ENCODE data around the gene SUPT20H. TPM values are rescaled to one million over a fixed set of nuclear protein-coding genes. Genes with fewer than 3 reads are reported as not detected.

SUPT20H gene
- total RNA-seq, 8 experiments from 2014 or later = 27.7 to 89.1 (median 58.5) TPM

GRCh38 chr13:37023871-37024270, 35.6 kb downstream of the SUPT20H start:
- peak in 3 of 8 experiments; percentile 26 to 75 (median 69) for ATAC-seq (replicated peaks in 6 of 8)
- Histone ChIP-seq H3K4me1 (replicated peaks in 1 of 2) (no peaks in the 10 kb centered on the region), H3K4me3 (no peak overlapping the region), H3K27ac (no peak overlapping the region)
- WGBS, 10 experiments = 9 to 100% (median 33%) methylated on average over 1 of the region's 1 CpG; no CpG with 5 or more reads in 5 of the 10 experiments
- in situ Hi-C loops (cut with MboI; ENCODE audit: low pct_unique_long_range_greater_than_20kb in 2 of 9, low sequenced_read_pairs in 9 of 9, unreplicated experiment in 9 of 9) = no loop called here

- 86 to 100% (median 100%) methylated on average over 1 of the region's 1 CpG; no CpG with 5 or more reads in 2 of the 10 experiments for WGBS, 10 experiments
These were observed 44.9 kb downstream of the SUPT20H start for GRCh38 chr13:37014609-37015008.

GRCh38 chr13:37011788-37012187, 47.7 kb downstream of the SUPT20H start:
- Histone ChIP-seq H3K27ac (no peak overlapping the region), H3K4me3 (no peak overlapping the region), H3K4me1 (replicated peaks in 1 of 2) (no peaks in the 10 kb centered on the region)
- 72 to 100% (median 100%) methylated on average over 1 to 2 of the region's 2 CpGs for WGBS, 10 experiments
- ATAC-seq (replicated peaks in 6 of 8) = no peak
- in situ Hi-C loops (cut with MboI; ENCODE audit: low pct_unique_long_range_greater_than_20kb in 2 of 9, low sequenced_read_pairs in 9 of 9, unreplicated experiment in 9 of 9) = no loop called here

More at GRCh38 chr13:37014609-37015008, 44.9 kb downstream of the SUPT20H start:
- no peak for ATAC-seq (replicated peaks in 6 of 8)
- Histone ChIP-seq H3K4me3 (no peak overlapping the region), H3K27ac (no peak overlapping the region), H3K4me1 (replicated peaks in 1 of 2) (no peaks in the 10 kb centered on the region)
- in situ Hi-C loops (cut with MboI; ENCODE audit: low pct_unique_long_range_greater_than_20kb in 2 of 9, low sequenced_read_pairs in 9 of 9, unreplicated experiment in 9 of 9) = no loop called here

- Histone ChIP-seq H3K4me3 (no peak overlapping the region), H3K4me1 (replicated peaks in 1 of 2) (no peaks in the 10 kb centered on the region), H3K27ac (no peak overlapping the region)
- 80 to 100% (median 100%) methylated on average over 1 of the region's 1 CpG; no CpG with 5 or more reads in 4 of the 10 experiments for WGBS, 10 experiments
- in situ Hi-C loops (cut with MboI; ENCODE audit: low pct_unique_long_range_greater_than_20kb in 2 of 9, low sequenced_read_pairs in 9 of 9, unreplicated experiment in 9 of 9) = no loop called here
- ATAC-seq (replicated peaks in 6 of 8) = no peak
These were observed 48.5 kb downstream of the SUPT20H start for GRCh38 chr13:37011002-37011401.

GRCh38 chr13:37010424-37010823, 49.1 kb downstream of the SUPT20H start:
- ATAC-seq (replicated peaks in 6 of 8) = no peak
- in situ Hi-C loops (cut with MboI; ENCODE audit: low pct_unique_long_range_greater_than_20kb in 2 of 9, low sequenced_read_pairs in 9 of 9, unreplicated experiment in 9 of 9) = no loop called here
- H3K4me1 ChIP-seq (replicated peaks in 1 of 2) = no peaks in the 10 kb centered on the region
- H3K4me3 ChIP-seq = no peak overlapping the region
- WGBS, 10 experiments = 60 to 100% (median 87%) methylated on average over 1 of the region's 1 CpG; no CpG with 5 or more reads in 2 of the 10 experiments
- no peak overlapping the region for H3K27ac ChIP-seq

- H3K4me3 ChIP-seq = no peak overlapping the region
- no peaks in the 10 kb centered on the region for H3K4me1 ChIP-seq (replicated peaks in 1 of 2)
- in situ Hi-C loops (cut with MboI; ENCODE audit: low pct_unique_long_range_greater_than_20kb in 2 of 9, low sequenced_read_pairs in 9 of 9, unreplicated experiment in 9 of 9) = no loop called here
- 40 to 97% (median 80%) methylated on average over 1 to 5 of the region's 5 CpGs; no CpG with 5 or more reads in 1 of the 10 experiments for WGBS, 10 experiments
- no peak for ATAC-seq (replicated peaks in 6 of 8)
- H3K27ac ChIP-seq = no peak overlapping the region
These were observed 49.8 kb downstream of the SUPT20H start for GRCh38 chr13:37009692-37010091.

GRCh38 chr13:37001921-37002250, 57.6 kb downstream of the SUPT20H start:
- Histone ChIP-seq H3K27ac (peak overlapping the region; percentile 95 to 99), H3K4me3 (peak overlapping the region; percentile 54 to 80 (median 63)), H3K4me1 (replicated peaks in 1 of 2) (peaks cover 4 to 9% of the 10 kb centered on the region in 2 donors)
- 0 to 40% (median 11%) methylated on average over 1 to 3 of the region's 3 CpGs; no CpG with 5 or more reads in 2 of the 10 experiments for WGBS, 10 experiments
- in situ Hi-C loops (cut with MboI; ENCODE audit: low pct_unique_long_range_greater_than_20kb in 2 of 9, low sequenced_read_pairs in 9 of 9, unreplicated experiment in 9 of 9) = no loop called here
- no peak for ATAC-seq (replicated peaks in 6 of 8)

GRCh38 chr13:36999054-36999714, 60.3 kb downstream of the SUPT20H start, which contains the start of gene ALG5:
TSS of gene ALG5 (minus strand) at chr13:36999340. CDS start at chr13:36999300, 40 bp downstream.
- Histone ChIP-seq H3K4me1 (replicated peaks in 1 of 2) (peaks cover 4 to 9% of the 10 kb centered on the region in 2 donors), H3K27ac (peak within 1 kb of the TSS; percentile 95 to 99), H3K4me3 (peak within 1 kb of the TSS; percentile 54 to 80 (median 63))
- ATAC-seq (replicated peaks in 6 of 8) = peak; percentile 50 to 76 (median 72)
- 0 to 2% (median 0%) methylated on average over 2 to 13 of the region's 52 CpGs; no CpG with 5 or more reads in 3 of the 10 experiments for WGBS, 10 experiments
- in situ Hi-C loops (cut with MboI; ENCODE audit: low pct_unique_long_range_greater_than_20kb in 2 of 9, low sequenced_read_pairs in 9 of 9, unreplicated experiment in 9 of 9) = loop anchor here in 5 of 9 experiments (25.0 kb wide), 3 partner anchors 137 to 587 kb away; partner anchors contain the start of gene CCNA1 (in 2 of the 5)

GRCh38 chr13:36998624-36999041, 60.9 kb downstream of the SUPT20H start:
- ATAC-seq (replicated peaks in 6 of 8) = peak in 6 of 8 experiments; percentile 1 to 11 (median 6)
- Histone ChIP-seq H3K4me1 (replicated peaks in 1 of 2) (peaks cover 4 to 9% of the 10 kb centered on the region in 2 donors), H3K27ac (peak overlapping the region; percentile 84 to 89), H3K4me3 (peak overlapping the region; percentile 54 to 80 (median 63))
- in situ Hi-C loops (cut with MboI; ENCODE audit: low pct_unique_long_range_greater_than_20kb in 2 of 9, low sequenced_read_pairs in 9 of 9, unreplicated experiment in 9 of 9) = loop anchor here in 5 of 9 experiments (25.0 kb wide), 3 partner anchors 136 to 586 kb away; partner anchors contain the start of gene CCNA1 (in 2 of the 5)
- WGBS, 10 experiments = 0% methylated on average over 1 to 7 of the region's 21 CpGs

GRCh38 chr13:36997716-36998427, 61.6 kb downstream of the SUPT20H start:
- Histone ChIP-seq H3K27ac (peak overlapping the region in 1 of 2 donors; percentile 84), H3K4me1 (replicated peaks in 1 of 2) (peaks cover 4 to 9% of the 10 kb centered on the region in 2 donors), H3K4me3 (peak overlapping the region; percentile 54 to 80 (median 63))
- WGBS, 10 experiments = 41 to 91% (median 64%) methylated on average over 1 to 6 of the region's 6 CpGs
- in situ Hi-C loops (cut with MboI; ENCODE audit: low pct_unique_long_range_greater_than_20kb in 2 of 9, low sequenced_read_pairs in 9 of 9, unreplicated experiment in 9 of 9) = loop anchor here in 5 of 9 experiments (25.0 kb wide), 3 partner anchors 136 to 586 kb away; partner anchors contain the start of gene CCNA1 (in 2 of the 5)
- no peak for ATAC-seq (replicated peaks in 6 of 8)

GRCh38 chr13:36992362-36992761, 67.1 kb downstream of the SUPT20H start:
- H3K27ac ChIP-seq = no peak overlapping the region
- in situ Hi-C loops (cut with MboI; ENCODE audit: low pct_unique_long_range_greater_than_20kb in 2 of 9, low sequenced_read_pairs in 9 of 9, unreplicated experiment in 9 of 9) = loop anchor here in 5 of 9 experiments (25.0 kb wide), 3 partner anchors 130 to 580 kb away; partner anchors contain the start of gene CCNA1 (in 2 of the 5)
- WGBS, 10 experiments = 75 to 100% (median 89%) methylated on average over 1 to 4 of the region's 4 CpGs; no CpG with 5 or more reads in 1 of the 10 experiments
- H3K4me3 ChIP-seq = no peak overlapping the region
- no peak for ATAC-seq (replicated peaks in 6 of 8)
- H3K4me1 ChIP-seq (replicated peaks in 1 of 2) = peaks cover 0 to 1% of the 10 kb centered on the region in 2 donors

GRCh38 chr13:36986462-36987240, 72.8 kb downstream of the SUPT20H start:
- peak in 1 of 8 experiments; percentile 26 for ATAC-seq (replicated peaks in 6 of 8)
- 50 to 100% (median 100%) methylated on average over 1 to 2 of the region's 2 CpGs; no CpG with 5 or more reads in 2 of the 10 experiments for WGBS, 10 experiments
- Histone ChIP-seq H3K4me1 (replicated peaks in 1 of 2) (no peaks in the 10 kb centered on the region), H3K27ac (no peak overlapping the region), H3K4me3 (no peak overlapping the region)
- in situ Hi-C loops (cut with MboI; ENCODE audit: low pct_unique_long_range_greater_than_20kb in 2 of 9, low sequenced_read_pairs in 9 of 9, unreplicated experiment in 9 of 9) = loop anchor here in 5 of 9 experiments (25.0 kb wide), 3 partner anchors 124 to 574 kb away; partner anchors contain the start of gene CCNA1 (in 2 of the 5)
